ENCODE measurements around the gene TMEM161B.

The TMEM161B gene

DNA sequence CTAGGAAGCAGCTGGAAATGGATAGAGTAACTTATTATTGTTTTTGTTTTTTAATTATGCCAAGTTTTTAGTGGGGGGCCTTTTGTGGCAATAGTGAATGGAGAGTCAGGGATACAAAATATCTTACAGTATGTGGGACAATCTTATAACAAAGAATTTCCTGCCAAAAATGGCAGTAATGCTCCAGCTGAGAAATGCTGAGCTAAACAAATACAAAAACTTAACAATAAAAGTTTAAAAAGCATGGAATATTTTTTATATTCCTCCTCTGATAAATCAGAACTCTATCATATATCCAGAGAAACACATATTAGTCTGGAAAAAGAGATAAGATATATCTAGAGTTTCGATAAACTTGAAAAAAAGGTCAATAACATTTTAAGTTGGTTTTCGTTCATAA is 110.6 kb downstream of the TMEM161B start:
- TF ChIP-seq PAX5 (IDR thresholded peaks at IDR 0.05; ENCODE audit: insufficient read depth, low read length, severe bottlenecking) (no peak), POU2F2 (IDR thresholded peaks at IDR 0.05; ENCODE audit: low read depth, low read length) (no peak), POLR2A (IDR thresholded peaks at IDR 0.05; ENCODE audit: low read depth, low read length) (no peak)
- no peak for FAIRE-seq

DNA sequence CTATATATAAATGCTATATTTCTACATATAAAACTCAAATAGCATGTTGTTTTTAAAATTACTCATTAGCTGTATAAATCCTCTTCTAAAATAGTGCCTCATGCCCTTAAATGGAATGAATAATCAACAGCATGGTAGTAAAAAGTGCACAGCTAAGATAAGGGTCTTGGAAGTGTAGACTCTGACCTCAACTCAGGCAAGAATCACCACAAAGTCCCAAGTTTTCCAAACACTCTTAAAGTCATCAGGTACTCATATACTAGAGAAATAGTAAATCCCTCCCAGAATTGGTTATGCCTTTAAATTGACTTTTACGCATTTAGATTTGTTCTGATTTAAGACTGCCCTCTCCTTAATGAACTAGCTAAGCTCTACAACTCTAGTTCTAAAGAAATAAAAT is 113.8 kb downstream of the TMEM161B start:
- no peak for DNase-seq (ENCODE audit: insufficient read length, low spot score)
- no peak for TF ChIP-seq TAF1 (IDR thresholded peaks at IDR 0.05; ENCODE audit: low read depth, low read length)
- no peak for TF ChIP-seq POLR2AphosphoS5 (IDR thresholded peaks at IDR 0.05; ENCODE audit: low read depth, low read length)
- no peak for TF ChIP-seq SPI1 (IDR thresholded peaks at IDR 0.05; ENCODE audit: low read depth, low read length)
- TF ChIP-seq POLR2A (IDR thresholded peaks at IDR 0.05; ENCODE audit: low read depth, low read length): no peak
- no peak for TF ChIP-seq POU2F2 (IDR thresholded peaks at IDR 0.05; ENCODE audit: low read depth, low read length)
- TF ChIP-seq PAX5 (IDR thresholded peaks at IDR 0.05; ENCODE audit: insufficient read depth, low read length, severe bottlenecking): no peak
- no peak for FAIRE-seq

More for the DNA sequence above, 110.6 kb downstream of the TMEM161B start:
- DNase-seq (ENCODE audit: insufficient read length, low spot score): no peak

DNA sequence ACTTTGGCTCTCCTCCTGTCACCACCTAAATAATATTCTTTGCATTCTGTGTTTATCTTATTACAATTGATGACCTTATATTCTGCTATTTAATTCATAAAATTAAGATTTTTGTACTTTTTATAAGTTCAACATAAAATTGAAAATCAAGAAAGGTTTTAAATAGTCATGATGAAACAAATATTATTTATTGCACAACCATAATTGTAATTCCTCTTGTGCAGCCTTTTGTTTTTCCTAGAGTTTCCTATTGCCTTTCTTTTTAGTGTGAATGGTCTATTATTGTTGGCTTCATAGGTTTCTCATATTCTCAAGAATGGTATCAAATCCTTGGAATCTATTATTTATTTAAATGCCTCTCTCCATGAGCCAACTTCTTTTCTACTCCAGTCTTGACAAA is 117.9 kb downstream of the TMEM161B start:
- no peak for TF ChIP-seq POU2F2 (IDR thresholded peaks at IDR 0.05; ENCODE audit: low read depth, low read length)
- FAIRE-seq (no peak), DNase-seq (ENCODE audit: insufficient read length, low spot score) (no peak)

DNA sequence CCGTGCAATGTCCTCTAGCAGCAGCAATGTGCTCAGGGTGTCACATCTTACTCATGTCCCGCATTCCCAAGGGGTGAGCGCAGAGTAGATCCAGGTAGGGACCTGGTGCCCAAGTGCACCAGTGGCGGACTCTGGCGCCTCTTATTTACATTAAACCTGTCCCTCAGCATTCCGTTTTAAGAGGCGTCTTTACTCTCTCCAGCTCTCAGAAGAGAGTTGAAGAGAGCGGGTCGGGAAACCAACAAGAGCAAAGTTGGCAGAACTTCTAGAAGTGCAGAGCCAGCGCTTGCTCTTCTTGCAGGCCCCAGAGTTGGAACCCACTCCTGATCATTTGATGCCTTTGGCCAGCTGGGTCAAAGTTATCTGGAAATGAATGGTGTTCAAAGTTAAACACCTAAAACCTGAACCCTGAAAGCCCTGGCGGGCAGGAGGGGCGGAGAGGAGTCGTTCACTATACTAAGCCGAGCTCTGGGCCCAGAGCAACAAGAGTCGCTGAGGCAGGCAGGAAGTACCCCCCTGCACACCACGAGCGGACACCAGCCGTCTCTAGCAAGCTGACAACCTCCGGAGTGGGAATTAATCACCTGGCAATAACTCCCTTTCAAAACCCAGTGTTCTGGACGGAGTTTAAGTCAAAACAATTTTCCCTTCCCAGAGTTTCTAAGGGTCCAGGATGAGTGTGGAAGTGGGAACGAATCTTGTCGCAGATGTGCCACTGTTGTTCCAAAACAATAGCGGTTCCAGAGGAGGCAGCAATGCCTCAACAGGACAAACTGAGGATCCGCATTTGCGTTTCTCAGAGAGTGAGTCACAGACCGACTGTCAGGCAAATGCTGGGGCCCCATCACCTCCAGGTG is 122.8 kb downstream of the TMEM161B start:
- TF ChIP-seq SPI1 (IDR thresholded peaks at IDR 0.05; ENCODE audit: low read depth, low read length) (no peak), POU2F2 (IDR thresholded peaks at IDR 0.05; ENCODE audit: low read depth, low read length) (no peak), POLR2AphosphoS5 (IDR thresholded peaks at IDR 0.05; ENCODE audit: low read depth, low read length) (no peak), PAX5 (IDR thresholded peaks at IDR 0.05; ENCODE audit: insufficient read depth, low read length, severe bottlenecking) (no peak), TAF1 (IDR thresholded peaks at IDR 0.05; ENCODE audit: low read depth, low read length) (no peak), POLR2A (IDR thresholded peaks at IDR 0.05; ENCODE audit: low read depth, low read length) (no peak)
- DNase-seq (ENCODE audit: insufficient read length, low spot score): no peak
- FAIRE-seq: no peak

DNA sequence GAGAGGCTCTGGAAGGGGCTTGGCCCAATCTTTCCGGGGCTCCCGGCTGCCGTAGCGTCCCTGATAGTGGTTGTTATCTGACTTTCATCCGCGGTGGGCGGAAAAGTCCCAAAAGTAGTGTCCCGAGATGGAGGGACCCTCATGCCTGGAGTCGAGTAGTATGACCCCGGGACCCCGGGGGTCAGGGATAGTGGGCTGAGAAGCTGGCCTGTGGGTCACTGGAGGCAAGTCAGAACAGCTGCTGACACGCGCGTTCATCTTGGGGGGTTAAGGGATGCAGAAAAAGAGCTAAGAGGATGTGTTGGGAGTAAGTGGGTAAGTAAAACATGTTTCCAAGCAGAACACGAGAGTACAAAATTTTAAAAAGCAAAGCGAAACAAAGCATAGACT is 123.4 kb downstream of the TMEM161B start:
- TF ChIP-seq PAX5 (IDR thresholded peaks at IDR 0.05; ENCODE audit: insufficient read depth, low read length, severe bottlenecking): no peak
- no peak for TF ChIP-seq TAF1 (IDR thresholded peaks at IDR 0.05; ENCODE audit: low read depth, low read length)
- no peak for TF ChIP-seq SPI1 (IDR thresholded peaks at IDR 0.05; ENCODE audit: low read depth, low read length)
- no peak for TF ChIP-seq POLR2A (IDR thresholded peaks at IDR 0.05; ENCODE audit: low read depth, low read length)
- no peak for TF ChIP-seq POU2F2 (IDR thresholded peaks at IDR 0.05; ENCODE audit: low read depth, low read length)
- no peak for TF ChIP-seq POLR2AphosphoS5 (IDR thresholded peaks at IDR 0.05; ENCODE audit: low read depth, low read length)
- FAIRE-seq (no peak), DNase-seq (ENCODE audit: insufficient read length, low spot score) (no peak)

Data from GM12891 (cell line).